Hepatocyte (in vitro differentiated cells): ENCODE data around the gene KRT16.
"Not testable (repeated sequence)": the region's sequence is repeated elsewhere in the genome, so short reads cannot be mapped to it uniquely, and the experiment has no call there.

Experiments
- CTCF ChIP-seq: fragments of 200-600 bp; sonication (generic); IDR thresholded peaks from 2 replicates; pipeline ENCODE4 v1.5.1; 2016; ENCODE audit warnings: antibody characterized with exemption, mild to moderate bottlenecking; ENCODE audit not compliant: poor library complexity
- EZH2 ChIP-seq: fragments of 200-600 bp; sonication (generic); IDR thresholded peaks from 2 replicates; pipeline ENCODE4 v1.6.1; 2016; ENCODE audit warnings: antibody characterized with exemption, mild to moderate bottlenecking, borderline replicate concordance
- EZH2phosphoT487 ChIP-seq: fragments of 200-600 bp; sonication (generic); IDR thresholded peaks from one replicate; pipeline ENCODE4 v1.6.1; 2018; ENCODE audit warnings: antibody characterized with exemption, mild to moderate bottlenecking, low read depth, moderate library complexity; ENCODE audit not compliant: unreplicated experiment, severe bottlenecking

GRCh38 chr17:41621435-41621817, 8.9 kb upstream of the KRT16 start:
- TF ChIP-seq CTCF, EZH2, EZH2phosphoT487: not testable (repeated sequence)
